ENCODE results near the gene LTF.

LTF gene

DNA sequence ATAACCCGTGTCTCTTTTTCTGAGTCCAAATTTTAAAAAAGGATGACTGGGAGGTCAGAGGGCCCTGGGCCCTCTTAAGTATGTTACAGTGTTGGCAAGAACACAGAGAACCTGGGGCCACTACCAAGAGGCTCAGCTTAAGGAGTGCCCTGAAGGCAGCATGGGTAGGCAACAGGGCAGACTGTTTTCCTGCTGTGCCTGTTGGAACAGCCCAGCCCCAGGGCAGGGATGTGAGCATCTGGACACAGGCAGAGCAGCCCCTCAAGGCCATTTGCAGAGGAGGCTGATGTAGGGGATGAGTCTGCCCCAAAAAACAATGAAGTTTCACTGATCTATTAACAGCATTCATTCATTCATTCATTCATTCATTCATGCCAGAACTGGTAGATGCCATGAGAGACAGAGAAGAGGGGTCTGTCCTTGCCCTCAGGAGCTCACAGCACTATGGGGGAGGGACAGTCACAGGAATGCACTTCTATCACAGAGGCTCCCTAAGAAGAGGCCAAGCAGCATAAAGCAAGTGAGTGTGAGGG, 2.2 kb upstream of the LTF start:
- H3K4me3 Mint-ChIP-seq, result no peak overlapping the region
- no peak overlapping the region for H3K27ac Mint-ChIP-seq
- H3K27me3 Mint-ChIP-seq (ENCODE audit: low read depth), result peaks cover 54% of the 10 kb centered on the region
- H3K4me1 Mint-ChIP-seq (ENCODE audit: low read depth), result no peaks in the 10 kb centered on the region
- no peaks in the 10 kb centered on the region for H3K36me3 Mint-ChIP-seq (ENCODE audit: low read depth)
- no peaks in the 10 kb centered on the region for H3K9me3 Mint-ChIP-seq

DNA sequence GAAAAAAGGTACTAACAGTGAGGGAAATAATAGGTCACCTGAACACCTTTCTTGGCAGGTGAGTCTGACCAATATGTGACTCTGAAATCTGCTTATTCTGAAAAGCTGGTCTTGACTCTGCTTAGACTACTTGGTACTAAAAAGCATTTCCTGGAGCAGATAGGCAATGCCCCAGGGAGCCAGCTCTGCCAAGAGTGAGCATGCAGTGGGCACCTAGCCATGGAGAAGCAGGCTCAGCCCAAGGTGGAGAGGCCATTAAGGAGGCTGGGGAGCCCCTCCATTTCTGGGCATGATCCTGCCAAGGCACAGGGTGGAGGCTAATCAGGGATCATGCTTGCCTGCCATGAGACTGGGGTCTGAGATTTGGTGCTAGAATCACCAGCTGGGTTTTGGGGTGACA, 1.6 kb upstream of the LTF start:
- H3K27ac Mint-ChIP-seq, result no peak overlapping the region
- peaks cover 60% of the 10 kb centered on the region for H3K27me3 Mint-ChIP-seq (ENCODE audit: low read depth)
- no peaks in the 10 kb centered on the region for H3K4me1 Mint-ChIP-seq (ENCODE audit: low read depth)
- no peaks in the 10 kb centered on the region for H3K9me3 Mint-ChIP-seq
- H3K36me3 Mint-ChIP-seq (ENCODE audit: low read depth), result no peaks in the 10 kb centered on the region
- no peak overlapping the region for H3K4me3 Mint-ChIP-seq

DNA sequence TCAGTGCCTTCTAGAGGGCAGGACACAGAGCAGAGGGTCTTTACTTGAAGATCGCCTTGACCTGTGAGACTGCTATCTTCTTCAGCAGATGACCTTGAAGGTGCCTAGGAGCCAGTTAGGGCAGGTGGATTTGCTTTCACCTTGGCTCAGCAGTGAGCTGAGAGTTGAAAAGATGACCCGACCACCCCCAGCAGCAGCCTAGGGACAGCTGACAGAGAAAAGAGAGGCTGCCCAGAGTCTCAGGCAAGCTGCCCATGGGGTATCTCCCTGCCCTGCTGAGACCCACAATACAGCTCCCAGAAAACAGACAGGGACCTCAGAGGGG, 453 bp upstream of the LTF start:
- Mint-ChIP-seq H3K9me3 (peaks cover 6% of the 10 kb centered on the region), H3K4me1 (ENCODE audit: low read depth) (no peaks in the 10 kb centered on the region), H3K27me3 (ENCODE audit: low read depth) (peaks cover 68% of the 10 kb centered on the region), H3K27ac (no peak overlapping the region), H3K36me3 (ENCODE audit: low read depth) (no peaks in the 10 kb centered on the region), H3K4me3 (no peak overlapping the region)

DNA sequence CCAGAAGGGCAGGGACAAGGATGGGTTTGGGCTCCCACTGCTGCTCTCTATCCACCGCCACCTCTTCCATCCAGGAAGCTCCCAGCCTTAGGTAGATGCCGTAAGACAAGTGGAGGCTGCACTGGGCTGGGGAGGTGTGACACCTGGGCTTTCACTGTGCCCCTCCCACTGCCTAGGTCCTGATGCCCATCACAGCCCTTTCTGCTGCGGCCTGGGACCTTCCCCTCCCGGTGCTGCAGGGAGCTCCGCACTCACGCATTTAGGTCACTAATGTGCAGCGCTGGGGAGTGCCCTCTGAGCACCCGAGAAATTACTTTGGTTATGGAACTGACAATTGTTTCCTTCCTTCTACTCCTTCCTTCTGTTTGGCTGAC, 850 bp downstream of the LTF start:
- Mint-ChIP-seq H3K9me3 (peaks cover 8% of the 10 kb centered on the region), H3K36me3 (ENCODE audit: low read depth) (no peaks in the 10 kb centered on the region), H3K27ac (no peak overlapping the region), H3K4me3 (no peak overlapping the region), H3K27me3 (ENCODE audit: low read depth) (peaks cover 81% of the 10 kb centered on the region), H3K4me1 (ENCODE audit: low read depth) (no peaks in the 10 kb centered on the region)

DNA sequence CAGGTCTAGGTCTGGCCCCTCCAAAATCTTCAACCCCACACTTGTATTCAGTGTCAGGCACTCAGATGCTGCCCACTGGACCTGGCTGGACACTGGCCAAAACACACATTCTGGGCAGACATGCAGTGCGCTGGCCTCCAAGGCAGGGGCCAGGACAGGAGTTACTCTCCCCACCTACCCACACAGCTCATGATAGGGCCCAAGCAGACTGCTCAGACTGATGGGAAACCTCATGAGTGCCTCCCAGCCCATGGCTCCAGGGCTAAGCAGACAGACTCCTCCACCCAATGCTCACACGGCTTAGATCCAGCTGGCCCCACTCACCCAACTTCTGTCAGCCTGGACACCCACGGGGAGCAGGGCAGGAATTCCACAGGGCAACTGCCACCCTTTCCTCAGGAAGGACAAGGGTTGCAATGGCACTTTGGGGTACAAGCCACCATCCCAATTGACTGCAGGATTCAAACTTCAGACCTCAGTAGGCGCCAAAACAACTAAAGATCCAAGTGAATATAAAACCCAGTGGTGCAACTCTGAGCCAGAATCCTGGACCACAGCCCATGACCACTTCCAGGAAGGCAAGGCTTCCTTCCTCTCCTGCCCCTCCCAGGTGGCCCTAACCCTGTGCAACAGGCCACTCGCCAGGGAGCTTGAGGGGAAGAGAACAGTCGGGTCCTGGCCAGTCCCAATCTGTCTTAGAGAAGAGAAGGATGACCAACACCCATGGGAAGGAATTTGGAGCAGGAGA, 1.4 kb downstream of the LTF start:
- H3K27me3 Mint-ChIP-seq (ENCODE audit: low read depth), result peaks cover 82% of the 10 kb centered on the region
- H3K9me3 Mint-ChIP-seq, result peaks cover 8% of the 10 kb centered on the region
- no peak overlapping the region for H3K27ac Mint-ChIP-seq
- H3K4me3 Mint-ChIP-seq, result no peak overlapping the region
- H3K36me3 Mint-ChIP-seq (ENCODE audit: low read depth), result no peaks in the 10 kb centered on the region
- no peaks in the 10 kb centered on the region for H3K4me1 Mint-ChIP-seq (ENCODE audit: low read depth)

DNA sequence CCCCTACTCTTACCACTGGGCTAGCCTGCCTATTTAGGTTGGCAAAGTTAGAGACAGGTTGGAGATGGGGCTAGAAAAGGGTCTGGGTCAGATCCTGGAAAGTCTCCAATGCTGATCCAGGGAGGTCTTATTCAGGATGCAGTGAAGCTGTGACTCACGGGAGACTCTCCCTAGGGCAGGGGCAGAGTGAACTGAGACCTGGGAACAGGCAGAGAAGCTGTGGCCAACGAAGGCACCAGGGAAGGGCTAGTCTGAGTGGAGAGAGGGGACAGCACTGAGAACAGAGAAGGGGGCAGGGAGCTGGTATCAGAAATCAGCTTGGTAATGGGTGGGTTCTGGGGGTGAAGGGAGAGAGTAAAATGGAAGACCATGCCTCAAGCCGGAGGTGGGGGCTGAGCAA, 2.2 kb downstream of the LTF start:
- H3K4me1 Mint-ChIP-seq (ENCODE audit: low read depth), result no peaks in the 10 kb centered on the region
- peaks cover 8% of the 10 kb centered on the region for H3K9me3 Mint-ChIP-seq
- H3K4me3 Mint-ChIP-seq, result no peak overlapping the region
- peaks cover 84% of the 10 kb centered on the region for H3K27me3 Mint-ChIP-seq (ENCODE audit: low read depth)
- H3K36me3 Mint-ChIP-seq (ENCODE audit: low read depth), result no peaks in the 10 kb centered on the region
- H3K27ac Mint-ChIP-seq, result no peak overlapping the region

DNA sequence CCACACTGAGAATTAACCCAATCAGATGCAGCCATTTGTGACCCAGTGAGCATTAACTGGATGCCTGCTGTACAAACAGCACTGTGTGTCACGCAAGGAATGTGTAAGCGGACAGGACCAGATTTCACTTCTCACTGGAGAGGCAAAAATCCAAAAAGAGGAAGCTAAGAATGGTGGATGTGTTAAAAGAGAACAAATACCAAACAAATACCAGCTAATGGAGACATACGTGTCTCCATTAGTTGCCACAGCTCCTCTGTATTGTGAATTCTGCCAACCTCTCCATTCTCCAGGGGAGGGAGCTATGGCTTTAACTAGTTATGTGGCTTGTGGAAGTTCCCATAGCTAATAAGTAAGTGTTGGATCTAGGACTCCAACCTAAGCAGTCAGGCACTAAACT, 2.6 kb downstream of the LTF start:
- no peaks in the 10 kb centered on the region for H3K36me3 Mint-ChIP-seq (ENCODE audit: low read depth)
- peaks cover 83% of the 10 kb centered on the region for H3K27me3 Mint-ChIP-seq (ENCODE audit: low read depth)
- no peak overlapping the region for H3K27ac Mint-ChIP-seq
- no peak overlapping the region for H3K4me3 Mint-ChIP-seq
- H3K4me1 Mint-ChIP-seq (ENCODE audit: low read depth), result no peaks in the 10 kb centered on the region
- peaks cover 8% of the 10 kb centered on the region for H3K9me3 Mint-ChIP-seq

DNA sequence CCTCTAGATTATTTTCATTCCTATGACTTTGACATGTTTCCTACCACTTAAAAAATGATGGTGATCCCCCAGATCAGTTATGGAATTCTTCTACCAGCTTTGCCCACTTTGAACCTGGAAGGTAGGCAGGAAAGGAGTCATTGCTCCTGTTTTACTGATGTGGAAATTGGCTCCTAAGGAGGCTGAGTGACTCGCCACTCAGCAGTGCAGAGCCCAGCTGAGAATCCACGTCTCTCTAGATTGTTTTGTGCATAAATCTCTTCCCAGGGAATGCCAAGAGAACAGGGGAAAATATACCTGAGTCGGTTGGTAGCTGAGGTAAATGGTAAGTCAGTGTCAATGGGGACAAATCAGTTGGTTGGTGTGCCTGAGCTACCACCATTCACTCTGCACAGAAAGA, 4.7 kb downstream of the LTF start:
- Mint-ChIP-seq H3K27me3 (ENCODE audit: low read depth) (peaks cover 71% of the 10 kb centered on the region), H3K4me3 (no peak overlapping the region), H3K4me1 (ENCODE audit: low read depth) (no peaks in the 10 kb centered on the region), H3K9me3 (peaks cover 8% of the 10 kb centered on the region), H3K27ac (no peak overlapping the region), H3K36me3 (ENCODE audit: low read depth) (no peaks in the 10 kb centered on the region)

DNA sequence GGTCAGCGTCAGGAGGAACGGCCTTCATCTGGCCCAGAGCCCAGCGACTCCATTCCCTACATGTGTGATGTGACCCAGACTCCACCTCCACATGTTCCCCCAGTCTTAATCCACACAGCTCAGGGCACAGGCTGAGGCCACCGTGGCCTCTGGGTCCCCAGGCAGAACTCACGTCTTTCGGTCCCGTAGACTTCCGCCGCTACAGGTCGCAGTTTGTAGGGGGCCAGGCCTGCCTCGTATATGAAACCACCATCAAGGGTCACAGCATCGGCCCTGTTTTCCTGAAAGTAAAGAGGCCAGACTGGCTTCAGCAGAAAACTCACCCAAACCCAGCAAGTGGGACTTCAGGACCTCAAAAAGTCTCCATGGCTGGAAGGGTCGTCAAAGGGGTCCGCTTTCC, 8.6 kb downstream of the LTF start:
- peaks cover 8% of the 10 kb centered on the region for H3K9me3 Mint-ChIP-seq
- peaks cover 59% of the 10 kb centered on the region for H3K27me3 Mint-ChIP-seq (ENCODE audit: low read depth)
- H3K4me1 Mint-ChIP-seq (ENCODE audit: low read depth), result no peaks in the 10 kb centered on the region
- no peak overlapping the region for H3K27ac Mint-ChIP-seq
- no peaks in the 10 kb centered on the region for H3K36me3 Mint-ChIP-seq (ENCODE audit: low read depth)
- H3K4me3 Mint-ChIP-seq, result no peak overlapping the region

DNA sequence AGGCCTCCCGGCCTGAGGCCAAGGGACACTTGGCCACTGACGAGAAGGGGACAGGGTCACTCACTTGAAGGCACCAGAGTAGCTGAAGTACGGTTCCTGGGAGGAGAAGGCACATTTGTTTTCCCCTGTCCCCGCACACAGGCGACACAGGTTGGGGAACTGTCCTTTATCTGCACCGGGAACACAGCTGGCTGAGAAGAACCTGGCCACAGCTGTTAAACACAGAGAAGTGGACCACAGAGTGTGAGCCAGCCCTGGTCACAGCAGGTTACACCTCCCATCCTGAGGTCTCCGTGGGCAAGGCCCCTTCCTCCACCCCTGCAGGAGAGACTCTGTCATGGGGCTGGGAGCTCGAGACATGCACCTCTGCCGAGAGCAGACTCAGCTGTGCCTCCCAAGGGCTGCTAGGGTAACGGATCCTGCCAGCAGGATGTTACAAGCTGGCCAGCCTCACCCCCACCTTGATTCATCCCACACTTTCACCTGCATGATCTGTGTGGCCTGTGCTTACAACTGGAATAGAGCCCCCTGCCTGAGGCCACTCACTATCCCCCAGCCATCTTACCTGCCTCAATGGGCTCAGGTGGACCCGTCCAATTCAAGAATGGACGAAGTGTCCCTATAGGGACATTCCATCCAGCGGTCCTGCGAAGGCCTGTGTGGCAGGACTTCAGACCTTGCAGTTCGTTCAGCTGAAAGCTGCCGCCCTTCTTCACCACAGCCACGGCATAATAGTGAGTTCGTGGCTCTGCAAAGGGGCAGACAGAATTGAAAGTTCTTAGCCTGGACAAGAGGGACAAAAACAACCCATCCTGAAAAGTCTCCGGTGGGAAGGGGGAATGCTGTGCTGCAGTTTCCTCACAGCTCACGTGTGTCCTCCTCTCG, 9.2 kb downstream of the LTF start:
- H3K4me3 Mint-ChIP-seq, result no peak overlapping the region
- no peaks in the 10 kb centered on the region for H3K4me1 Mint-ChIP-seq (ENCODE audit: low read depth)
- no peaks in the 10 kb centered on the region for H3K36me3 Mint-ChIP-seq (ENCODE audit: low read depth)
- peaks cover 57% of the 10 kb centered on the region for H3K27me3 Mint-ChIP-seq (ENCODE audit: low read depth)
- H3K9me3 Mint-ChIP-seq, result peaks cover 5% of the 10 kb centered on the region
- H3K27ac Mint-ChIP-seq, result no peak overlapping the region

DNA sequence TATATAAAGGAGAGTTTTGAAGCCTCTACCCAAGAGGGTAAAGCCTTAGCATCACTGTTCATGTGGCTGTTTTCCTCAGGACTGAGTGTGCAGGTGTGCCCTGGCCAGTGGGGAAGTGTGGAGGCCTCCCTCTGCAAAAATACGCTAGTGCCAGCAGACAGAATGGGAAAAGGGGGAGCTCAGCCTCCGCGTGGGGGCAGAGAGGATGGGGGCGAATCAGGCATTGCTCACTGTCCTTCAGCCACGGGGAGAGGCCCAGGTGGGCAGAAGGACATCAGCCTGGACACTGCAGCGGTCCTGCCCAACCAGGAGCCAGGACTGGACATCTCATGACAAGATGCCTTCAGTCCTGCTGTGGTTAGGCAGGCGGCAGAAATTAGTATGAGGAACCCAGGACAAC, 10.1 kb downstream of the LTF start:
- Mint-ChIP-seq H3K27ac (no peak overlapping the region), H3K27me3 (ENCODE audit: low read depth) (peaks cover 48% of the 10 kb centered on the region), H3K4me1 (ENCODE audit: low read depth) (no peaks in the 10 kb centered on the region), H3K36me3 (ENCODE audit: low read depth) (no peaks in the 10 kb centered on the region), H3K9me3 (no peaks in the 10 kb centered on the region), H3K4me3 (no peak overlapping the region)

DNA sequence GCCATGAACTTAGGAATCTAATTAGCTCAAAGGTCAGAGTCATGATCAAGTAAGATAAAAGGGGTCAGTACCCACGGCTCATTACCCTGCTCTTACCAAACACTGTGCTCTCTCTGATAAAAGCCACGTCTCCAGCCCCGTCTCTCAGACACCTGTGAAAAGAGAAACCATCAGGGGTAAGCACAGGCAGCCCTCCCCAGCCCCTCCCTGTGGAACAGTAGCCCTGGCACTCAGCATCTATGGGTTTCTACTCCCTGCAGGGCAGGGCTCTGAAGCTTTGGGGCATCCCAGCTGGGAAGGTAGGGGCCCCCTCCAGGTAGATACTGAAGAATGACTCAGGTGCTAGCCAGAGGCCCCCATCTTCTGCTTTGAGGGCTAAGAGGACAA, 10.5 kb downstream of the LTF start:
- no peaks in the 10 kb centered on the region for H3K4me1 Mint-ChIP-seq (ENCODE audit: low read depth)
- peaks cover 44% of the 10 kb centered on the region for H3K27me3 Mint-ChIP-seq (ENCODE audit: low read depth)
- no peaks in the 10 kb centered on the region for H3K36me3 Mint-ChIP-seq (ENCODE audit: low read depth)
- H3K27ac Mint-ChIP-seq, result no peak overlapping the region
- no peak overlapping the region for H3K4me3 Mint-ChIP-seq
- no peaks in the 10 kb centered on the region for H3K9me3 Mint-ChIP-seq

DNA sequence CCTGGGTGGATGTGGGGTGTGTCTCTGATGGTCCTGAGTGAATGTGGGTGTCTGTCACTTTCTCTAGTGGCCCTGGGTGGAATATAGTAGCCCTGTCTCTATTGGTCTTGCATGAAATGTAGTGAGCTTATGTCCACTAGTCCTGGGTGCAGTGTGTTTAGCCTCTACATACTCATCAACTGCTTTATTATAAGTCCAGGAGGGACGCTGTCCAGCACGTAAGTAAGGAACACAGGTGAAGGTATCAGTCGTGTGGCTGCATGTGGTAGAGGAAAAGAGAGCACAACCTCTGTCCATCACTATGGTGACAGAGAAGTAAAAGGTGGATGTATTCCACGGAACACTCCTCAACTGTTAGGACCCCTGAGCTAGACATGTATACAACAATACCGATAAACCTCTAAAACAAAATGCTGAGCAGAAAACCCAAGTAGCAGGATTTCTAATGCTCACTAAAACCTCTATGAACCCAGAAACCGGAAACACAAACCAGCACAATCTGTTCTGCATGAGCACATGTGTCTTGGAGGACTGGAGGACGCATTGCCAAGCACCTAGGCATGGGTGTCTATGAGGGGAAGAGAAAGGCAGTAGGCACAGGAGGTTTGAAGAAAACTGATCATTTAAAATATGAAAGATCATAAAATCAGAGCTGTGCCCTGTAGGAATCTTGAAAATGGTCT, 11.0 kb downstream of the LTF start:
- H3K4me3 Mint-ChIP-seq, result no peak overlapping the region
- no peak overlapping the region for H3K27ac Mint-ChIP-seq
- peaks cover 40% of the 10 kb centered on the region for H3K27me3 Mint-ChIP-seq (ENCODE audit: low read depth)
- H3K9me3 Mint-ChIP-seq, result no peaks in the 10 kb centered on the region
- H3K4me1 Mint-ChIP-seq (ENCODE audit: low read depth), result no peaks in the 10 kb centered on the region
- H3K36me3 Mint-ChIP-seq (ENCODE audit: low read depth), result no peaks in the 10 kb centered on the region

DNA sequence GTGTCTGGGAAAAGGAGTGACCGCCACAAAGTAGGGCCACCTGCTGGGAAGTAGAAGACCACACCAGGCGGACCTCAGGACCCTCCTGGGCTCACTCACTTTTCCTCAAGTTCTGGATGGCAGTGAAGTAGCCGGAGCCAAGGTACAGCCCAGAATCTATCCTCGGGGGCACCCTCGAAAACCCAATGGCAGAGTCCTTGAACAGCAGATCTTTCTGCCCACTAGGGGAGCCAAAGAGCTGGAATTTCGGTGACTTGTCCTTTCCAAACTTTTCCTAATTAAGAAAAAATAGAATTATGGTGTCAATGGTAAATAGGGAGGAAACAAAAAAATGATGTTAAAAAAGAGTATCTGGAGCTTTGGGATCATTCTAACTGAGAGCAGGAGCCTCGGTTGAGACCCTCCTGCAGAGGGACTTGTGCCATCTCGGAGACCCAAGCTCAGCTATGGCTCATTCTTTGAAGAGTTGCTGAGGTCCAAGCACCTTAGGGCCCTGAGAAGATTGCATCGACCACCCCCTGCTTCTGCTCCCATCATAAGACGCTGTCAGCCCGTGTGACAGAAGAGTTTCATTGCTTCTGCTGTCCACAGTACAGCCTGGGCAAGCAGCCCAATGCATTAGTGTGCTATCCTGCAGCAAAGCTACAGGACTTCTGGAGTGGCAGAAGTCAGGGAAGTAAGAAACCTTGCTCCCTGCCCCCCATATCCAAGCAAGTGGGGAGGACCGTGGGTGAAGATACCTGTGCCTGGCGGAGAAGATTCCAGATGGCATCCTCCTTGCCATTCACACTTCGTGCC, 14.8 kb downstream of the LTF start:
- no peak overlapping the region for H3K27ac Mint-ChIP-seq
- H3K9me3 Mint-ChIP-seq, result no peaks in the 10 kb centered on the region
- H3K4me3 Mint-ChIP-seq, result no peak overlapping the region
- H3K27me3 Mint-ChIP-seq (ENCODE audit: low read depth), result peaks cover 38% of the 10 kb centered on the region
- no peaks in the 10 kb centered on the region for H3K36me3 Mint-ChIP-seq (ENCODE audit: low read depth)
- H3K4me1 Mint-ChIP-seq (ENCODE audit: low read depth), result no peaks in the 10 kb centered on the region
